GM12872 (cell line): ENCODE results near the gene STK16.

Source experiments
- TF ChIP-seq, protein P1 (sequence below): IDR thresholded peaks from 3 replicates; pipeline ENCODE4 v1.5.1; 2011; ENCODE audit warnings: low read depth, mild to moderate bottlenecking, low read length, moderate library complexity; ENCODE audit not compliant: insufficient read depth

The STK16 gene

DNA sequence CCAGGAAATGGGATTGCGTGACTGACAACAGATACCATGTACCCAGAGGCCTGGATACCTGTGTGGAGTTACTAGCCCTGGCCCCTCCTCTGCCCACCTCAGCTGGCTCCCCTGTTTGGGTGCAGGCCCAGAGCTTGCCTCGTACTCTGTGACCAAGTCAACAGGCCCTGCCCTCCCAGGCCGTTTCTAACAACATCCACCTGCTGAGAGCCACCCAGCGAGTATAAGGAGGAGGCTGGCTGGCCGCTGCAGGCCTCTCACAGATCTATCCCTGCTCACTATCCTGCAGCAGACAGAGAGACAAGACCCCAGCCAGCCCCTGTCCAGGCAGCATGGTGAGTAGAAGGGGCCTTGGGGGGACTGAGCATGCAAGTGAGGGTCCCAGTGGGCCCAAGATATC, 21.0 kb downstream of the STK16 start:
- TF ChIP-seq, protein P1, sequence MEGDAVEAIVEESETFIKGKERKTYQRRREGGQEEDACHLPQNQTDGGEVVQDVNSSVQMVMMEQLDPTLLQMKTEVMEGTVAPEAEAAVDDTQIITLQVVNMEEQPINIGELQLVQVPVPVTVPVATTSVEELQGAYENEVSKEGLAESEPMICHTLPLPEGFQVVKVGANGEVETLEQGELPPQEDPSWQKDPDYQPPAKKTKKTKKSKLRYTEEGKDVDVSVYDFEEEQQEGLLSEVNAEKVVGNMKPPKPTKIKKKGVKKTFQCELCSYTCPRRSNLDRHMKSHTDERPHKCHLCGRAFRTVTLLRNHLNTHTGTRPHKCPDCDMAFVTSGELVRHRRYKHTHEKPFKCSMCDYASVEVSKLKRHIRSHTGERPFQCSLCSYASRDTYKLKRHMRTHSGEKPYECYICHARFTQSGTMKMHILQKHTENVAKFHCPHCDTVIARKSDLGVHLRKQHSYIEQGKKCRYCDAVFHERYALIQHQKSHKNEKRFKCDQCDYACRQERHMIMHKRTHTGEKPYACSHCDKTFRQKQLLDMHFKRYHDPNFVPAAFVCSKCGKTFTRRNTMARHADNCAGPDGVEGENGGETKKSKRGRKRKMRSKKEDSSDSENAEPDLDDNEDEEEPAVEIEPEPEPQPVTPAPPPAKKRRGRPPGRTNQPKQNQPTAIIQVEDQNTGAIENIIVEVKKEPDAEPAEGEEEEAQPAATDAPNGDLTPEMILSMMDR, result no peak

- TF ChIP-seq, protein P1, result no peak
Observed at GRCh38 chr2:219266886-219267285, 21.6 kb downstream of the STK16 start.

DNA sequence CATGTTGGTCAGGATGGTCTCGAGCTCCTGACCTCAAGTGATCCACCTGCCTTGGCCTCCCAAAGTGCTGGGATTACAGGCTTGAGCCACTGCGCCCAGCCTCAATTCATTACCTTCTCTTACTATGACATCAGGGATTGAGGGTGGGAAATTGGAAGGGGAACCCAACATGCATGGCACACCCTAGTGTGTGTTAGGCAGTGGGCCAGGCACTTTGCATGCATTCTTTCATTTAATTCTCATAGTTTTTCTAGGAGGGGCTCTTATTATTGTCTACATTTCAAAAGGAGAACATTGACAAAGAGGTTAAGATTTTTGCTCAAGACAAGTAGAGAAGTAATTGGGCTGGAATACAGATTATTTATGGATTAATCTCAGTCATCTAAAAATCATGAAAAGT, 23.0 kb downstream of the STK16 start:
- TF ChIP-seq, protein P1, result no peak

DNA sequence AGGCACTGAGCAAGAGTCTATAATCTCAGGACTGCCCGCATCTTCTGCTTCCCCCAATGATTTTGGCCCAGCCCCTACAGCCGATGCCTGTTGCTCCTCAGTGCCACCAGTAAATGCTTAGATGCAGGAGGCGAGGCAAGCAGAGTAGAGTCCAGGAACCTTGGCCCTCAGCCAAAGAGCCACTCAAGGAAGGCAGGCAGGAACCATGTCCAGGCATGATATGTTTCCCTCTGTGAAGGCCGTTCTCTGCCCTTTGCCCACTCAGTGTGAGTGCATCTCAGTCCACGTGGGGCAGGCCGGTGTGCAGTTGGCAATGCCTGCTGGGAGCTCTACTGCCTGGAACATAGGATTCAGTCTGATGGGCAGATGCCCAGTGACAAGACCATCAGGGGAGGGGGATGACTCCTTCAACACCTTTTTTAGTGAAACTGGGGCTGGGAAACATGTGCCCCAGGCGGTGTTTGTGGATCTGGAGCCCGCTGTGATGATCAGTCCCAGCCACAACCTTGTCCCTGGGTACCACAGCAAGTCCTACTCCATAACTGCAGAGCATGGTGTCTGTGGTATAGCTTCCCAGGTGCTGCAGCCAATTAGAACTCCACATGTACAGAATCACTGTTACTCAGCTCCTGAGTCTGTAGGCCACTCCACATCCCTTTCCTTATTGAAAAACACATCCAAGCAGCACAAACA, 24.2 kb downstream of the STK16 start:
- TF ChIP-seq, protein P1, result no peak

GRCh38 chr2:219270055-219270372, 24.7 kb downstream of the STK16 start:
- TF ChIP-seq, protein P1, result no peak

DNA sequence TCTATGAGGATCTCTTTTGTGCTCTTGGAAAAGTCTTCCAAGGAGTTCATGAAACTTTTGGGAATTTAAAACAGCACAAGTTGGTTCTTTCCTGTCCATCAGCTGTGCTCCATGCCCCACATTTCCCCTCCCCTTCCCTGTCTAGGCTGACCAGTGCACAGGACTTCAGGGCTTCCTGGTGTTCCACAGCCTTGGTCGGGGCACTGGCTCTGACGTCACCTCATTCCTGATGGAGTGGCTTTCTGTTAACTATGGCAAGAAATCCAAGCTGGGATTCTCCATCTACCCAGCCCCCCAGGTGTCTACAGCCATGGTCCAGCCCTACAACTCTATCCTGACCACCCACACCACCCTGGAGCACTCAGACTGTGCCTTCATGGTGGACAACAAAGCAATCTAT, 25.7 kb downstream of the STK16 start:
- TF ChIP-seq, protein P1, result no peak

GRCh38 chr2:219272356-219272755, 27.1 kb downstream of the STK16 start:
- TF ChIP-seq, protein P1, result no peak
